Fibroblast of gingiva (primary cell): ENCODE results near the gene TLR10.
"Not testable (repeated sequence)": the region's sequence is repeated elsewhere in the genome, so short reads cannot be mapped to it uniquely, and the experiment has no call there.

Experiments used
- DNase-seq: peaks from one replicate; pipeline ENCODE4 v3.0.0-alpha.2; 2011; ENCODE audit warnings: low read depth

The TLR10 gene

GRCh38 chr4:38802561-38803355, 20.0 kb upstream of the TLR10 start:
- DNase-seq, result no peak

- no peak for DNase-seq
Observed at GRCh38 chr4:38800961-38801450, 18.2 kb upstream of the TLR10 start.

GRCh38 chr4:38800366-38800765, 17.6 kb upstream of the TLR10 start:
- no peak for DNase-seq

- DNase-seq, result no peak
Observed at GRCh38 chr4:38795087-38795486, 12.3 kb upstream of the TLR10 start.

GRCh38 chr4:38794051-38794450, 11.3 kb upstream of the TLR10 start:
- no peak for DNase-seq

- no peak for DNase-seq
Observed at GRCh38 chr4:38791010-38791409, 8.2 kb upstream of the TLR10 start.

- no peak for DNase-seq
Observed at GRCh38 chr4:38788317-38788716, 5.5 kb upstream of the TLR10 start.

GRCh38 chr4:38787693-38788092, 4.9 kb upstream of the TLR10 start:
- DNase-seq, result no peak

- DNase-seq, result no peak
Observed at GRCh38 chr4:38785901-38786402, 3.2 kb upstream of the TLR10 start.

- DNase-seq, result no peak
Observed at GRCh38 chr4:38785041-38785790, 2.4 kb upstream of the TLR10 start.

GRCh38 chr4:38784141-38784540, 1.4 kb upstream of the TLR10 start:
- DNase-seq, result no peak

GRCh38 chr4:38783109-38783460, 295 bp upstream of the TLR10 start:
- DNase-seq, result no peak

GRCh38 chr4:38781854-38782261, 932 bp downstream of the TLR10 start:
- no peak for DNase-seq

- DNase-seq, result no peak
Observed at GRCh38 chr4:38780833-38781484, 1.8 kb downstream of the TLR10 start.

- no peak for DNase-seq
Observed at GRCh38 chr4:38779790-38780189, 3.0 kb downstream of the TLR10 start.

- not testable (repeated sequence) for DNase-seq
Observed at GRCh38 chr4:38777925-38778324, 4.9 kb downstream of the TLR10 start.

GRCh38 chr4:38775326-38775725, 7.5 kb downstream of the TLR10 start:
- DNase-seq, result no peak

GRCh38 chr4:38774181-38774955, 8.4 kb downstream of the TLR10 start:
- no peak for DNase-seq

GRCh38 chr4:38770281-38770680, 12.5 kb downstream of the TLR10 start:
- DNase-seq, result not testable (repeated sequence)

GRCh38 chr4:38769857-38770256, 12.9 kb downstream of the TLR10 start:
- no peak for DNase-seq

- no peak for DNase-seq
Observed at GRCh38 chr4:38769441-38769840, 13.3 kb downstream of the TLR10 start.

GRCh38 chr4:38768968-38769394, 13.8 kb downstream of the TLR10 start:
- no peak for DNase-seq
